ENCODE results near the gene WHRN.

DNA sequence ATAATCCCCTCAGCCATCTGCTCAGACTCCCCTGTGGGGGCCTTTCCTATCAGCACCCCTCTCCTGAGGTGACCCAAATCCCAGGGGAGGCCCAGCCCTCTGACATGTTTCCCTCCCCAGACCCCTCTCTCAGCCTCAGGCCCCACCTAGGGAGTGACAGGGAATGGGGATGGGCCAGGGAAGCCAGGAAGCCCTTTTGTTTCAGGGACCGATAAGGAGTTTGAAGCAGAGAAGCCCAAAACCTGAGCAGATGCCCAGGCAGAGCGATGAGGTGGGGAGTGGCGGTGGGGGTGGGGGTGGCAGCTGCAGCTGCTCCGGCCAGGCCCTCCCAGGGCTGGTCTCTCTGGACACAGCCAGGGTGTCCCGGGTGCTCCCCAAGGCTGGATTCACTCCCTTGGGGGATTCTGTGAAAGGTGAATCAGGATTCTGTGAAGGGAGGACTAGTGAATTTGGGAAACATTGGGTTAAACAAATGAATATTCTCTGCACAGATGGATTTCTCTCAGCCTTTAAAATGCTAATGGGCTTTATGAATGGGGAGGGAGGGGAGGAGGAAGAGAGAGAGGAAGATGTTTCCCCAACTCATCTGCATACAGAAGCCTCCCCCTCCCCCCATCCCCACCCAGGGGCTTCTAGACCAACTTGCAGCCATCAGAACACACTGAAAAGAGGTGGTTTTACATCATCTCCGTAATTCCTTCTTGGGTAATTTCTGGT is 134.9 kb downstream of the WHRN start:
- TF ChIP-seq, protein P1, sequence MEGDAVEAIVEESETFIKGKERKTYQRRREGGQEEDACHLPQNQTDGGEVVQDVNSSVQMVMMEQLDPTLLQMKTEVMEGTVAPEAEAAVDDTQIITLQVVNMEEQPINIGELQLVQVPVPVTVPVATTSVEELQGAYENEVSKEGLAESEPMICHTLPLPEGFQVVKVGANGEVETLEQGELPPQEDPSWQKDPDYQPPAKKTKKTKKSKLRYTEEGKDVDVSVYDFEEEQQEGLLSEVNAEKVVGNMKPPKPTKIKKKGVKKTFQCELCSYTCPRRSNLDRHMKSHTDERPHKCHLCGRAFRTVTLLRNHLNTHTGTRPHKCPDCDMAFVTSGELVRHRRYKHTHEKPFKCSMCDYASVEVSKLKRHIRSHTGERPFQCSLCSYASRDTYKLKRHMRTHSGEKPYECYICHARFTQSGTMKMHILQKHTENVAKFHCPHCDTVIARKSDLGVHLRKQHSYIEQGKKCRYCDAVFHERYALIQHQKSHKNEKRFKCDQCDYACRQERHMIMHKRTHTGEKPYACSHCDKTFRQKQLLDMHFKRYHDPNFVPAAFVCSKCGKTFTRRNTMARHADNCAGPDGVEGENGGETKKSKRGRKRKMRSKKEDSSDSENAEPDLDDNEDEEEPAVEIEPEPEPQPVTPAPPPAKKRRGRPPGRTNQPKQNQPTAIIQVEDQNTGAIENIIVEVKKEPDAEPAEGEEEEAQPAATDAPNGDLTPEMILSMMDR (IDR thresholded peaks at IDR 0.05) = no peak
- TF ChIP-seq EP300 (IDR thresholded peaks at IDR 0.05) = no peak

All from gastroesophageal sphincter (tissue), 3 donors.